ENCODE data around the gene OXCT2.
A peak's percentile ranks its signal among the peaks of the same experiment; 100 is the strongest.

The OXCT2 gene

GRCh38 chr1:39761557-39762260 lies 9.4 kb downstream of the OXCT2 start:
- no peak for DNase-seq

DNA sequence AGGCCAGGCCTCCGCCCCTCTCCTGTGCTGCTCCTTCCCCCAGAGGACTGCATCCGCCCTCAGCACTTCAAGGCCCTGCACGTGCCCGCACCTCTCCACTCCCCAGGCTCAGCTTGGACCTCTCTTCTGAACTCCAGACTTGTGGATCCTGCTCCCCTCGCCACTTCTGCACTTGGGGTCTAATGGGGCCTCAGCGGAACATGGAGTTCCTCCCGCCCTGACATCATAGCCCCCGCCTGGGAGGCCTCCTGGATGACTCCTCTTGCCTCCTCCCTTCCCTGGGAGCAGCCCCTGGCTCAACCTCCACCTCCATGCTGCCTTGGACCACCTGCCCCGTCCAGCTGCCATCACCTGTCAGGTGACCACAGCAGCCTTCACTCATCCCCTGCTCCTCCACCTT lies 10.1 kb downstream of the OXCT2 start:
- DNase-seq: no peak

DNA sequence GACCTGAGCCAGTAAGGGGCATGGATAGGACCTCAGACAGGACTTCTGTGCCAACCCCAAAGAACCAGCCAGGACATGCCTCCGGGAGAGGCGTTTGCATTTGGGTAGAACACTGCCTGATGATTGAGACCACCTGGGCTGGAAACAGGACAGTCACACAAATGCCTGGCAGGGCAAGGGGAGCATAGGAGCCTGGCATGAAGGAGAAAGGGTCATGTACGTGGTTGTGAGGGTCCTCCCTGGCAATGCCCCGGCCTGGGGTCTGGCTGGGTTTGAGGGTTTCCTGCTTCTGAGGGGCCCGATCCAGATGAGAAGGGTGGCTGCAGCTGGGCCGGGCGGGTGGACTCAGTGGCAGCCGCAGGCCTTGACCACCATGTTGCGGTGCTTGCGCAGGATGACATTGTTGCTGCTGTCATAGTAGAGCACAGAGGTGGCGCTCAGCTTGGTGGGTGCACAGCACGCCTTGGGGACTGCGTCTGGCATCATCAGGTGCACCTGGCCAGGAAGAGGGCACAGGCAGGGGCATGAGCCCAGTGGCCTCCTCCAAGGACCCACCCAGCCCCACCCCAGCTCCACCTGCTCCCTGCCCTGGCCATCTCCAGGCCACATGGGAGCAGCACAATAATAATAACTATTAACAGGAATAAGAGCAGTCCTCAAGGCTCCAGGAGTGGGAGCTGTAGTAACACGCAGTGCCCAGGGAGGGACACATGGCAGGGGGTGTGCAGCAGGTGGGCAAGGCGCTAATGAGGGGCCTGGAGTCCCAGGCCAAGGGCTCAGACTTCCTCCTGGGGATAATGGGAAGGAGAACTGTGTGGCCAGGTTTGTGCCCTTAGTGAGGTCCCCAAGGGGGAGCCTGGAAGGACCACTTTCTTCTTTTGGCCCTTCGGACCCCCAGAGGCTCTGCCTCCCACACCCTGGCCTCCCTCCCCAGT lies 10.8 kb downstream of the OXCT2 start:
- no peak for DNase-seq

DNA sequence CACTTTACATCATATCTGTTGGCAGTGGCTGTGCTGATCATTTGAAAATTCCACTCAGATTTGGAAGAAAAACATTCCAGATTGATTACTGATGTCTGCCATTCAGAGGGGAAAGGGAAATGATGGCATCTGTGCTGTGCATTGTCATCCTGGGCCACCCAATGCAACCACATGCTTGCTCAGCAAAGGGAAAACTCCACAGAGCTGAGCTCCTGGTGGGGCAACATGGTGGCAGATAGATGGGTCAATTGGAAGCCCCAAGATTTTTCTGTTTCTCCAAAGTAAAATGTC lies 11.8 kb downstream of the OXCT2 start:
- DNase-seq: no peak

DNA sequence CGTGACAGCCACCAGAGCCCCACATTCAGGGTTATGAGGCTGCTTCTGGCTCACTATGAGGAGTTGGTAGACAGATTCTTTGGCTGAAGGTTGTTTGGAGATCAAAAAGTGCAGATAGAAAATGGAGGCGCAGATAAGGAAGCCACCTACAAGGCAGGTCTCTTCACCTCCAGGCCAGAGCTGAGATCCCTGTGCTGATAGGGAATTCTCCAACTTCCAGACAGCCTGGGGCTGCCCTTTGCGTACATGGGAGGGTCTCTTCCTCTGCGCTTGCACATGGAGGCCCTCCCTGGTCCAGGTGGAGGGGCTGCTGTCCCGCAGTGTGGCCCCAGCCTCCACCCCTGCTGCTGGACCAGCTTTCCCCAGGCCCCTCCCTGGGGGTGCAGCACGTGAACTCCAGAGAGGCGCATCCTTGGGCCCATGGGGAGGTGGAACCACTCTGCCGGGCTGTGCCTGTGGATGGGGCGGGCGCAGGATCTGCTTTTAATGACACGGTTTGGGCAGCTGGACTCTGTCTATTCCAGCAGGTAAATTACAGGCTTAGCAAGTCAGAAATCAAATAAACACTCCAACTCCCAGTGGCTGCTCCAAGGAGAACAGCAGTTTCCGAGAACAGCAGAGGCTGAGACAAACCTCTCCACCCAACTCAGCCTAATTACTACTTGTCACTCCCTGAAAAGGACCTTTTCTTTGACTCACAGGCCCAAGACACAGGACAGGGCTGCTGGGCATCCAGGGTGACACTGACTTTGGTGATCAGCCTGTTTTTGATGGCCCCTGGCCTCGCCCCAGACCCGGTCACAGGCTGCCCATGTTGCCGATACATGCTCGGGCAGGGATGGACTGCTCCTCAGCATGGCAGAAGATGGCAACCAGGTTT lies 12.4 kb downstream of the OXCT2 start:
- DNase-seq: no peak

GRCh38 chr1:39757501-39757900 lies 13.6 kb downstream of the OXCT2 start:
- DNase-seq: no peak

GRCh38 chr1:39755965-39756659 lies 15.0 kb downstream of the OXCT2 start:
- no peak for DNase-seq

DNA sequence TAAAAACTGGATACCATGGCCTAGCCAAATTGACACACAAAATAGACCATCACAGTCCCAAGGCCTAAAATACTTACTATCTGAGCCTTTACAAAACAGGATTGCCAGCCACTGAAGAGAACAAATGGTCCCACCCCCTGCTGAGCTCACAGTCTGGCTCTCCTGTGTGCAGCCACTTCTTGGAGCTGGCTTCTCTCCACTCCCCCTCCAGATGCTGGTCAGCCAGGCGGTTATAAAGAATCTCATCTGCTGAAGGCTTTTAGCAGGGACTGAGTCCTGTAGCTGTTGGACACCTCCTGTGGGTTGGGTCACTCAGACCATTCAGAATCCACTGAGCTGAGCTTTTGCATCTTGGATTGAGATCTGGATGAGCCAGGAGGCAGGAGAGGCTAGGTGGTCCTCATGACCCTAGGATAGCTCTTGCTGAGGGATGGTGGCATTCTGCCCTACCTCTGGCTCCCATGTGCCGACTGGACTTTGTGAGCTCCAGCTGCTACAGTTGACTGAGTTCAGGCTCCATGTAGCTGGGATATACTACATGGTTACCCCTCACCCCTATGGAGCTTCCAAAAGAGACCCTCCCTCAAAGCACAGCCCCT lies 16.1 kb downstream of the OXCT2 start:
- no peak for DNase-seq

DNA sequence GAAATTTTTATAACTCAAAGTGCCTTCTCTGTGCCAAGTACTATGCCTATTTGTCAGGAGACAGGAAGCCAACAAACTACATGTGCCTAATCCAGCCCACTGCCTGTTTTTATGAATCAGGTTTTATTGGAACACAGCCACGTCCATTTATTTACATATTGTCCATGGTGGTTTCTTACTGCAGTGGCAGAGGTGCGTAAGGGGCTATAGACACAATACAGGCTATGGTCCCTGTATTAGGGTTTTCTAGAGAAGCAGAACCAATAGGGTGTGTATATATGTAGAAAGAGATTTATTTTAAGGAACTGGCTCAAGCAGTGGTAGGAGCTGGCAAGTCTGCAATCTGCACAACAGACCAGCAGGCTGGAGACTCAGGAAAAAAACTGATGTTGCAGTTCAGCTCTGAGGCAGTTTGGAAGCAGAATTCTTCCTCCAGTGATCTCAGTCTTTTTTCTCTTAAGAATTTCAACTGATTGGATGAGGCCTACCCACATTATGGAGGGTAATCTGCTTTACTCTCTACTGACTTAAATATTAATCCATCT lies 17.1 kb downstream of the OXCT2 start:
- DNase-seq: no peak

- DNase-seq: no peak
Observed at GRCh38 chr1:39753132-39754025, 17.8 kb downstream of the OXCT2 start.

DNA sequence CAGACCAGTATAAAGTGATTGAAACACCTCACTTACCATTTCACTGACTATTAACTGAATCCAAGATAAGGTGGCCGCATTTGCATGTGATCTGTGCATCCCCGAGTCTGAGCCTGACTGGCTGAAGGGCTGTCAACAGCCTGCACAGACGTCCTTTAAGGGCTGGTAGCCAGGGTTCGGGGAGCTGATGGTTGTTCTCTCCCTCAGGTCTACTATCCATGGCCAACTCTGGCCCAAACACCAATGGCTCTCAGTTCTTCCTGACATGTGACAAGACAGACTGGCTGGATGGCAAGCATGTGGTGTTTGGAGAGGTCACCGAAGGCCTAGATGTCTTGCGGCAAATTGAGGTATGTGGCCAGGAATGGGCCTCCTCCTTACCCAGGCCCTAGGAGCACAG lies 18.4 kb downstream of the OXCT2 start:
- DNase-seq: no peak

GRCh38 chr1:39751595-39751994 lies 19.6 kb downstream of the OXCT2 start:
- DNase-seq: no peak

DNA sequence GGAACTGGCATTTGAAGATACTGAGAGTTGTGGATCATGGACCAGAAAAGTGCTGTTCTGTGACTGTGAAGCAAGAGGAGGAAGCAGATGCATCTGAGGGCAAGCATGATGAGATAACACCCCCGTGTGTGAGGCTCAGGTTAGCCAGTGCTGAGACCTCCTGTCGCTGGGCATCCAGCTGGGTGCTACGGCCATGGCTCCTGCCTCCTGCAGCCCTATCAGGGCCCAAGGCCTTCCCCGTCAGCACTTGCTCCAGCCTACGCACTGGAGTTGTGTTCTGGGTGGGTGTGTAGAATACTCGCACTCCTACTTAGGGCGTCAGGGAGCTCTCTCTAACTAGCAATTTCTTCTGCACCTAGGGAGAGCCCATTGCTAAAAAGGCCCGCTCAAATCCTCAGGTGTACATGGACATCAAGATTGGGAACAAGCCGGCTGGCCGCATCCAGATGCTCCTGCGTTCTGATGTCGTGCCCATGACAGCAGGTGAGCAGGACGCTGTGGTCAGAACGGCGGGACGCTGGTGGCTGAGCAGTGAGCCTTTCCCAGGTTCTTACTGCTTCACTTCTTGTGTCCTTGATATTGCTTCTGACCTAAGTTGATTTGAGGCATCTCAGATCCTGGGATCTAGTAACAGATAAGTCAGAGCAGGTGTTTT lies 26.0 kb downstream of the OXCT2 start:
- DNase-seq: no peak

DNA sequence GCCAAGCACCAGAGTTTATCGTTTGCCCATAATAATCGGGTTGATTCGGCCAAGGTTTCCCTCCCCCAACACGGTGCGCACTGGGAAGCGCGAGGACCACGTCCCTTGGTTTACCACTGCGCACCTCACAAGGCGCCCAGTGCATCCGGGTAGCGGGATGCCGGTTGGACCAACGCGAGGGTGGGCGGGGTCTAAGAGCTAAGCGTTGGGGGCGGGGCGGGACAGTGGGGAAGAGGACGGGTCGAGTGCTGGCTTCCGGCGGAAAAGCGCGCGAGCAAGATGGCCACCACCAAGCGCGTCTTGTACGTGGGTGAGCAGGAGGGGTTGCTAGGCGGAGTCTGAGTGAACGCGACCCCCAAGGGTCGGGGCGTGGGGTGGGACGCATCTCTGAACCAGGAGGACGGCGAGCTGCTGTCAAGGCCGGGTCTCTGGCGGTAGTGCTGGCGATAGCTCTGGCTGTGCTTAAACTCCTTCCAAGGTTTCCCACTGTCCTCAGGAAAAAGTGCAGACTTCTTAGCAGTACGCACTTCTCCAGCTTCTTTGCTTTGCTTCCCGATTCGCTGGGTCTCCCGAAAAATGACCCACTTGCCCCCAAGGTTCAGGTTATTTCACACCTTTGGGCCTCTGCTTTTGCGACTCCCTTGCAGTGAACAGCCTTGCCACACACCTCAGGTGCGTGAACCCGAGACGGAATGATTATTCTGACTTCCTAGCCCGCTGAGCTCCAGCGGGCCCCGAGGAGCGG lies 32.4 kb downstream of the OXCT2 start, which contains the start of gene PPIE:
Gene PPIE (plus strand): TSS at position 261 of the 745 bp plus-strand sequence. CDS start 19 bp downstream, at position 280.
- peak; percentile 97 for DNase-seq

DNA sequence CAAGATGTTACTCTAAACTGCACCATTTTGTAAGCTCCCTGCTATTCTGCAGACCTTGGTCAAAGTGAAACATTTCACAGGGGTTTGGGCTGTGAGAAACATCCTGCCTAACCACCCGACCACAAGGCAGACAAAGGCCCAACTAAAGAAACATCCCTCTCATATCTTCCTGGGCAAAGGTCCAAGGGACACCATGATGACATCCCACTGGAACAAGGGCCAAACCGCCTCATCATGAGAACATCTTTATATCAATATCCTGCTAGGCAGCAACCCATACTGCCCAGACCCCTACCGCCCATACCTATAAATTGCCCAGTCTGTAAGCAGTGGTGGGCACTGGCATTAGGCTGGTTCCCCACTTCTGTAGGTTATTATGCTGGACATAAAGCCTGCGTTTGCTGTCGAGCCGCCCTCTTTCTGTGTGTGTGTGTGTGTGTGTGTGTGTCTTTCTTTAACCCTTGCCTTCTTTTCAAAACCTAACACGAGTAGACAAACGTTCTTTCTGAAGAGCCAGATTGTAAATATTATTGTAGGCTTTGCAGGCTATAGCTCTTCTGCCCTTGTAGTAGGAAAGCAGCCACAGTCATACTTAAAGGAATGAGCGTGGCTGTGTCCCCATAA lies 33.5 kb downstream of the OXCT2 start:
- DNase-seq: peak; percentile 48

- DNase-seq: no peak
Observed at GRCh38 chr1:39735731-39736130, 35.4 kb downstream of the OXCT2 start.

DNA sequence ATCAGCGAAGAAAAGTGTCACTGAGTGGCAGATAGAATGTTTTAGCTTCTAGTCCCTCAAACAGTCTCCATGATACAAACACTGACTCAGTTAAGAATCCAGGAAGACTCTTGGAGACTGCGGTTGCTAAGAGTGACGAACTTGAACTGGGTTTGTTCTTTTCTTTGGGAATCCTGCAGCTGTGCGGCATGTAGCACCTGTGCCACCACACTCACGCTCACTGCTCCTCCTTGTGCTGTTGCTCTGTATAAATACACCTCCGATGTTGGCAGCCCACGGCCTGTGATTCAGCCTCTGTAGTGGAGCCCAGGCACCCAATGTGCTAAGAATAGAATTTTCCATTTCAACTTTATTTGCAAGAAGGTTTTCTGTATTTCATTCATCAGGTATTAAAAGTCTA lies 38.0 kb downstream of the OXCT2 start:
- no peak for DNase-seq

DNA sequence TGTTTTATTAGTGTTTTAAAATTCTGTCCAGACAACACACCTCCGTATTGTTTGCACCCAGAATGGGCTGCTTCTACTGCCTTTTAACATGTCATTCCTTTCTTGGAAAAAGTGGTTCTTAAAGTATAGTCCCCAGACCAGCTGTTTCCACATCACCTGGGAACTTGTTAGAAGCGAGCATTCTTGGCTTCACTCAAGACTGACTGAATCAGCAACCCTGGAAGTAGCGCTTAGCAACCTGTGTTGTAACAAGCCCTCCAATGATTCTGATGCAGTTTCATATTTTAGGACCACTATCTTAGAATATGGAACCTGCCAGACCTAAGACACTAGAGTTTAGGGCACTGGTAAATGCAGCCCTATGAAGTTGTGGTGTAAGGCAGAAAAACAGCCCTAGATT lies 38.4 kb downstream of the OXCT2 start:
- no peak for DNase-seq

DNA sequence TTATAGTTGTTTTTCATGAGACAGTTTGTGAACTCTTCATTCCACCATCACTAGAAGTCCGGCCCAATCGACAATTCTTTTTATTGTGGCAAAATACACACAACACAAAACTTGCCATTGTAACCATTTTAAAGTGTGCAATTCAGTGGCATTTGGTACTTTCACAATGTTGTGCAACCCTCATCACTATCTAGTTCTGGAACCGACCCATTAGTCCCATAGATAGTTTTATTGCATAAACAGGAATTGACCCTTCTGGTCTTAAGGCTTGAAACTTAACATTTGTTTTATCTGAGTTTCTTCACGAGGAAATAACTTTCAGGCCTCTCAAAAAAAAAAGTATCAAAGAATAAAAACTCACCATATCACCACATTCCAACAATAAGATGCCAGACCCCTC lies 41.3 kb downstream of the OXCT2 start:
- no peak for DNase-seq

Measured in activated CD4-positive, alpha-beta T cell treated with anti-CD3 and anti-CD28 coated beads, Interleukin-2, amount 50 U/mL, for 16 hours (primary cell).